Fibroblast of villous mesenchyme (primary cell): ENCODE results near the gene MYH7. TPM values are rescaled to one million over a fixed set of nuclear protein-coding genes. Genes with fewer than 3 reads are reported as not detected.

Experiments used
- DNase-seq: peaks from one replicate; pipeline ENCODE4 v3.0.0-alpha.2; 2010; ENCODE audit warnings: low read depth
- H3K4me3 ChIP-seq: 2 replicates; pipeline ENCODE4 v1.5.1; 2011; ENCODE audit warnings: low read depth, mild to moderate bottlenecking, low read length
- CTCF ChIP-seq: IDR thresholded peaks from 2 replicates; pipeline ENCODE4 v1.5.1; 2012; ENCODE audit warnings: low read depth, mild to moderate bottlenecking, low read length; ENCODE audit not compliant: insufficient read depth
- total RNA-seq: library from RNA; depleted of rRNA; stranded (reverse); fragments of >200 nt; gene quantifications from 2 replicates; pipeline ENCODE4 v1.2.3, GENCODE V29; 2012

Gene MYH7
- total RNA-seq, 1 donor, result not detected

- H3K4me3 ChIP-seq, result no peak overlapping the region
- DNase-seq, result no peak
- no peak for TF ChIP-seq CTCF
These were observed 54.5 kb downstream of the MYH7 start for GRCh38 chr14:23380976-23381375.

- H3K4me3 ChIP-seq, result no peak overlapping the region
- no peak for DNase-seq
- TF ChIP-seq CTCF, result no peak
These were observed 55.1 kb downstream of the MYH7 start for GRCh38 chr14:23380197-23380914.

- peak; percentile 95 for TF ChIP-seq CTCF
These were observed 55.9 kb downstream of the MYH7 start for GRCh38 chr14:23379366-23380196.

GRCh38 chr14:23378612-23379220, 56.7 kb downstream of the MYH7 start:
- H3K4me3 ChIP-seq, result no peak overlapping the region
- DNase-seq, result no peak
- no peak for TF ChIP-seq CTCF

More at GRCh38 chr14:23379366-23380196, 55.9 kb downstream of the MYH7 start:
- H3K4me3 ChIP-seq, result no peak overlapping the region
- peak; percentile 43 for DNase-seq

- no peak overlapping the region for H3K4me3 ChIP-seq
- no peak for DNase-seq
- no peak for TF ChIP-seq CTCF
These were observed 57.6 kb downstream of the MYH7 start for GRCh38 chr14:23377573-23378563.

DNA sequence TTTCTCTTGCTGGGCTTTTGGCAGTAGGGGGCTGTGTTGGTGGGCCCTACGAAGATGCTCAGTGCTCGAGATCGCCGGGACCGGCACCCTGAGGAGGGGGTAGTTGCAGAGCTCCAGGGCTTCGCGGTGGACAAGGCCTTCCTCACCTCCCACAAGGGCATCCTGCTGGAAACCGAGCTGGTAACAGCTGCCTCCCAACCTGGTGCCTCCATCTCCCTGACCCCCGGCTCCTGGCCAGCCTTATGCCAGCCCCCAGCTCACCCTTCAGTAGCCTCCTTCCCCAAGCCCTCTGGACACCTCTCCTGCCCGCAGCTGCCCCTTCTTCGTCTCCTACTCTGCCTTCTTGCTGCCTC, 58.3 kb downstream of the MYH7 start:
- DNase-seq, result no peak
- H3K4me3 ChIP-seq, result no peak overlapping the region
- TF ChIP-seq CTCF, result no peak
